Keratinocyte (primary cell): ENCODE data around the gene TPD52L1. TPM values are rescaled to one million over a fixed set of nuclear protein-coding genes. Genes with fewer than 3 reads are reported as not detected.

Source experiments
- DNase-seq: peaks from one replicate; pipeline ENCODE4 v3.0.0-alpha.2; 2011; ENCODE audit warnings: low read depth, missing footprints, low spot score
- FAIRE-seq: peaks from 2 replicates; lab custom pipeline; 2011; peaks lifted over from hg19 to GRCh38; lab: Jason Lieb, UNC
- H2AFZ ChIP-seq: 2 replicates; pipeline ENCODE4 v1.6.0; 2012; ENCODE audit warnings: low read length, control low read depth, inconsistent platforms; ENCODE audit not compliant: control insufficient read depth
- H3K27ac ChIP-seq: 2 replicates; pipeline ENCODE4 v1.5.1; 2011; ENCODE audit warnings: low read length; ENCODE audit not compliant: control insufficient read depth, insufficient read depth
- H3K27me3 ChIP-seq: 3 replicates; pipeline ENCODE4 v1.6.0; 2011; ENCODE audit warnings: low read length; ENCODE audit not compliant: control insufficient read depth, insufficient read depth; ENCODE audit errors: extremely low read depth
- H3K36me3 ChIP-seq, 2 experiments: 2 replicates in 1 of 2; 3 replicates in 1 of 2; pipeline ENCODE4 v1.5.1; 2011; ENCODE audit warnings: low read length in 2 of 2, mild to moderate bottlenecking in 1 of 2; ENCODE audit not compliant: control insufficient read depth in 2 of 2, insufficient read depth in 2 of 2; ENCODE audit errors: extremely low read depth in 1 of 2
- H3K4me1 ChIP-seq: 3 replicates; pipeline ENCODE4 v1.5.1; 2011; ENCODE audit warnings: low read length; ENCODE audit not compliant: control insufficient read depth, insufficient read depth; ENCODE audit errors: extremely low read depth
- H3K4me2 ChIP-seq: 3 replicates; pipeline ENCODE4 v1.6.0; 2011; ENCODE audit warnings: low read depth, low read length; ENCODE audit not compliant: control insufficient read depth, insufficient read depth; ENCODE audit errors: extremely low read depth
- H3K4me3 ChIP-seq, 3 experiments: fragments of 200-600 bp in 1 of 3; sonication (generic) in 1 of 3; 2 replicates in 2 of 3; 3 replicates in 1 of 3; pipeline ENCODE4 v1.5.1; 2011 to 2016; ENCODE audit warnings: low read length in 3 of 3, mild to moderate bottlenecking in 3 of 3, control low read depth in 2 of 3, inconsistent platforms in 1 of 3, low read depth in 1 of 3, mixed read lengths in 1 of 3, mixed run types in 1 of 3, moderate library complexity in 1 of 3; ENCODE audit not compliant: control insufficient read depth in 2 of 3, insufficient read depth in 2 of 3; ENCODE audit errors: extremely low read depth in 1 of 3
- H3K79me2 ChIP-seq: 2 replicates; pipeline ENCODE4 v1.6.0; 2012; ENCODE audit warnings: low read length; ENCODE audit not compliant: control insufficient read depth, insufficient read depth
- H3K9ac ChIP-seq: 3 replicates; pipeline ENCODE4 v1.6.0; 2011; ENCODE audit warnings: low read length; ENCODE audit not compliant: control insufficient read depth, insufficient read depth; ENCODE audit errors: extremely low read depth
- H3K9me1 ChIP-seq: 3 replicates; pipeline ENCODE4 v1.6.0; 2011; ENCODE audit warnings: low read length; ENCODE audit not compliant: control insufficient read depth, insufficient read depth; ENCODE audit errors: extremely low read depth
- H3K9me3 ChIP-seq: 2 replicates; pipeline ENCODE4 v1.5.1; 2012; ENCODE audit warnings: low read depth, low read length; ENCODE audit not compliant: control insufficient read depth
- H4K20me1 ChIP-seq: 3 replicates; pipeline ENCODE4 v1.6.0; 2011; ENCODE audit warnings: low read length; ENCODE audit not compliant: control insufficient read depth, insufficient read depth; ENCODE audit errors: extremely low read depth
- CTCF ChIP-seq, 3 experiments: IDR thresholded peaks in 1 of 3; conservative IDR thresholded peaks in 1 of 3; optimal IDR thresholded peaks in 1 of 3; 2 replicates in 2 of 3; 3 replicates in 1 of 3; pipeline versions ENCODE3 to v1.5.1; 2011; ENCODE audit warnings: low read length in 3 of 3, mild to moderate bottlenecking in 3 of 3, moderate library complexity in 2 of 3, control low read depth in 1 of 3, inconsistent platforms in 1 of 3; ENCODE audit not compliant: insufficient read depth in 2 of 3; ENCODE audit errors: extremely low read depth in 1 of 3
- EZH2 ChIP-seq: IDR thresholded peaks from one replicate; pipeline ENCODE4 v1.6.1; 2012; ENCODE audit warnings: inconsistent platforms, mild to moderate bottlenecking, low read length, moderate library complexity
- dilution Hi-C: fragments of 300-500 bp; cut with MboI; formaldehyde crosslinking; loops from one replicate; pipeline ENCODE4 v1.7.0; 2020; ENCODE audit warnings: low sequenced_read_pairs; ENCODE audit not compliant: extremely low pct_ligation_motif_present
- polyA plus RNA-seq, 5 experiments: library from polyadenylated mRNA; depleted of rRNA in 3 of 5; stranded (reverse) in 3 of 5; stranded (forward) in 1 of 5; unstranded in 1 of 5; fragments of >200 nt; gene quantifications; 1 replicate in 1 of 5; 2 replicates in 3 of 5; 3 replicates in 1 of 5; pipeline versions ENCODE4 v1.2.1 to v1.2.3, GENCODE V29; 2011 to 2012; ENCODE audit warnings: missing spikeins in 2 of 5, low read depth in 1 of 5, low replicate concordance in 1 of 5

The TPD52L1 gene
- polyA plus RNA-seq, 1 donor (not counting 4 experiments of a cell fraction or from before 2014, with no cell fraction given), result 135 TPM

DNA sequence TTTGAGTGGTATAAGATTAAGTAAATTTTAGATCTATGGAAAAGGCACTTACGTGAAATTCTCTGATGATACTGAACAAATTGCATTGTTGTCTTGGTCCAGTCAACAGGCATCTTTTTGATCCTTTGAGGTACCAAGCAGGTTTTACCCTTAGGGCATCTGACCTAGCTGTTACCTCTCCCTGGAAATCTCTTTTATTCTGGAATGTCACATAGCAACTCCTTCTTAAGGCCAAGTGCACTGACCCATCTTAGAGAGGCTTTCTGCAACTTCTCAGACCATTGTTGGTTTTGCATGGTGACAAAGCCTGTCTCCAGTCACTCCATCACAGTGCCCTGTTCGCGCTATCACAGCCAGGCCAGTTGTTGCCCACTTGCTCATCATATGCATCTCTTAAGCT is 42.0 kb downstream of the TPD52L1 start:
- no peak overlapping the region for H3K27ac ChIP-seq
- dilution Hi-C loops, result no loop called here
- peaks cover 31% of the 10 kb centered on the region for H3K4me1 ChIP-seq

GRCh38 chr6:125196613-125197012 is 43.0 kb downstream of the TPD52L1 start:
- Histone ChIP-seq H3K9me1 (no peaks in the 10 kb centered on the region), H3K79me2 (no peaks in the 10 kb centered on the region), H2AFZ (no peak overlapping the region), H3K9ac (no peak overlapping the region), H3K4me1 (peaks cover 32% of the 10 kb centered on the region), H3K36me3 (no peaks in the 10 kb centered on the region), H4K20me1 (no peaks in the 10 kb centered on the region), H3K27me3 (no peaks in the 10 kb centered on the region), H3K27ac (no peak overlapping the region), H3K4me3 (no peak overlapping the region), H3K4me2 (no peak overlapping the region), H3K9me3 (no peaks in the 10 kb centered on the region)
- DNase-seq (no peak), FAIRE-seq (no peak)
- no peak for TF ChIP-seq CTCF (optimal IDR thresholded peaks at IDR 0.05 in 1 of 3, IDR thresholded peaks at IDR 0.05 in 1 of 3, conservative IDR thresholded peaks at IDR 0.05 in 1 of 3; ENCODE audit: extremely low read depth in 1 of 3, insufficient read depth in 2 of 3, low read length in 3 of 3)
- no peak for TF ChIP-seq EZH2
- dilution Hi-C loops, result no loop called here

More for the DNA sequence above, 42.0 kb downstream of the TPD52L1 start:
- Histone ChIP-seq H3K4me2 (no peak overlapping the region), H3K4me3 (no peak overlapping the region), H3K36me3 (no peaks in the 10 kb centered on the region), H4K20me1 (no peaks in the 10 kb centered on the region), H3K27me3 (no peaks in the 10 kb centered on the region), H3K9me3 (no peaks in the 10 kb centered on the region), H3K9me1 (no peaks in the 10 kb centered on the region), H3K79me2 (no peaks in the 10 kb centered on the region), H3K9ac (no peak overlapping the region), H2AFZ (no peak overlapping the region)
- TF ChIP-seq CTCF (optimal IDR thresholded peaks at IDR 0.05 in 1 of 3, IDR thresholded peaks at IDR 0.05 in 1 of 3, conservative IDR thresholded peaks at IDR 0.05 in 1 of 3; ENCODE audit: extremely low read depth in 1 of 3, insufficient read depth in 2 of 3, low read length in 3 of 3) (no peak), EZH2 (no peak)
- FAIRE-seq, result no peak
- no peak for DNase-seq
